OCI-LY1 (cell line): ENCODE measurements around the gene VSTM2A.

Source experiments
- H2AFZ ChIP-seq: fragments of 200-600 bp; sonication (generic), shearing (Covaris generic); 2 replicates; pipeline ENCODE4 v1.6.0; 2014; ENCODE audit warnings: antibody characterized with exemption, mild to moderate bottlenecking, low read length
- H3F3A ChIP-seq: fragments of 200-600 bp; sonication (generic), shearing (Covaris generic); 2 replicates; pipeline ENCODE4 v1.6.0; 2014; ENCODE audit warnings: mild to moderate bottlenecking, antibody characterized with exemption, low read length, moderate library complexity; ENCODE audit not compliant: insufficient read depth
- H3K27ac ChIP-seq: fragments of 200-600 bp; sonication (generic); 2 replicates; pipeline ENCODE4 v1.5.1; 2014; ENCODE audit warnings: low read length, mixed run types, mild to moderate bottlenecking, low read depth; ENCODE audit not compliant: poor library complexity, severe bottlenecking
- H3K27me3 ChIP-seq: fragments of 200-600 bp; sonication (generic); 2 replicates; pipeline ENCODE4 v1.6.0; 2014; ENCODE audit warnings: antibody characterized with exemption, mild to moderate bottlenecking, low read length, moderate library complexity; ENCODE audit not compliant: insufficient read depth
- H3K36me3 ChIP-seq: fragments of 200-600 bp; sonication (generic); 2 replicates; pipeline ENCODE4 v1.6.1; 2014; ENCODE audit warnings: mild to moderate bottlenecking, antibody characterized with exemption, low read length, moderate library complexity, mixed read lengths; ENCODE audit not compliant: insufficient read depth
- H3K4me1 ChIP-seq: fragments of 200-600 bp; sonication (generic); 2 replicates; pipeline ENCODE4 v1.5.1; 2014; ENCODE audit warnings: mild to moderate bottlenecking, low read length, moderate library complexity; ENCODE audit not compliant: insufficient read depth, severe bottlenecking
- H3K4me2 ChIP-seq: fragments of 200-600 bp; sonication (generic), shearing (Covaris generic); 2 replicates; pipeline ENCODE4 v1.6.1; 2014; ENCODE audit warnings: low read length
- H3K4me3 ChIP-seq: fragments of 200-600 bp; sonication (generic); 2 replicates; pipeline ENCODE4 v1.5.1; 2014; ENCODE audit warnings: low read length, low read depth, mild to moderate bottlenecking, mixed read lengths; ENCODE audit not compliant: poor library complexity, severe bottlenecking
- H3K79me2 ChIP-seq: fragments of 200-600 bp; shearing (Covaris generic); 2 replicates; pipeline ENCODE4 v1.6.1; 2016; ENCODE audit warnings: mixed run types, low read length, mixed read lengths; ENCODE audit not compliant: insufficient read depth
- H3K9ac ChIP-seq: fragments of 200-600 bp; sonication (generic), shearing (Covaris generic); 2 replicates; pipeline ENCODE4 v1.6.1; 2014; ENCODE audit warnings: mild to moderate bottlenecking, low read length, mixed read lengths
- H3K9me2 ChIP-seq: fragments of 200-600 bp; sonication (generic), shearing (Covaris generic); 2 replicates; pipeline ENCODE4 v1.6.1; 2014; ENCODE audit warnings: low read depth, mild to moderate bottlenecking, low read length, mixed read lengths
- H3K9me3 ChIP-seq: fragments of 200-600 bp; shearing (Covaris generic); 2 replicates; pipeline ENCODE4 v1.6.1; 2014; ENCODE audit warnings: low read length, mixed read lengths
- H4K20me1 ChIP-seq: fragments of 200-600 bp; sonication (generic), shearing (Covaris generic); 2 replicates; pipeline ENCODE4 v1.6.0; 2016; ENCODE audit warnings: mild to moderate bottlenecking, low read length; ENCODE audit not compliant: insufficient read depth
- CTCF ChIP-seq: fragments of 200-600 bp; sonication (generic), shearing (Covaris generic); IDR thresholded peaks from 2 replicates; pipeline ENCODE4 v1.5.1; 2017; ENCODE audit warnings: mild to moderate bottlenecking, antibody characterized with exemption, low read length, moderate library complexity, mixed read lengths
- EZH2 ChIP-seq: fragments of 200-600 bp; sonication (generic), shearing (Covaris generic); IDR thresholded peaks from 2 replicates; pipeline ENCODE4 v1.8.0; 2017; ENCODE audit warnings: borderline replicate concordance, mixed run types, mild to moderate bottlenecking, antibody characterized with exemption, low read length, moderate library complexity, mixed read lengths

VSTM2A gene

GRCh38 chr7:54546986-54547314 is 4.8 kb downstream of the VSTM2A start:
- Histone ChIP-seq H3K9ac (no peak overlapping the region), H3K27me3 (no peaks in the 10 kb centered on the region), H3K4me1 (no peaks in the 10 kb centered on the region), H3K9me2 (no peaks in the 10 kb centered on the region), H3K27ac (no peak overlapping the region), H3K9me3 (no peaks in the 10 kb centered on the region), H2AFZ (no peak overlapping the region), H3F3A (no peaks in the 10 kb centered on the region), H3K4me3 (no peak overlapping the region), H3K36me3 (no peaks in the 10 kb centered on the region), H3K4me2 (no peak overlapping the region), H3K79me2 (no peaks in the 10 kb centered on the region), H4K20me1 (no peaks in the 10 kb centered on the region)
- no peak for TF ChIP-seq CTCF
- TF ChIP-seq EZH2: no peak

- H3K27me3 ChIP-seq: no peaks in the 10 kb centered on the region
- H3K4me1 ChIP-seq: no peaks in the 10 kb centered on the region
- H4K20me1 ChIP-seq: no peaks in the 10 kb centered on the region
- H3K9me2 ChIP-seq: no peaks in the 10 kb centered on the region
- no peak overlapping the region for H3K27ac ChIP-seq
- no peaks in the 10 kb centered on the region for H3K79me2 ChIP-seq
- H3K4me2 ChIP-seq: no peak overlapping the region
- no peaks in the 10 kb centered on the region for H3K36me3 ChIP-seq
- no peak overlapping the region for H2AFZ ChIP-seq
- H3K9me3 ChIP-seq: no peaks in the 10 kb centered on the region
- H3F3A ChIP-seq: no peaks in the 10 kb centered on the region
- no peak overlapping the region for H3K4me3 ChIP-seq
- TF ChIP-seq CTCF: no peak
- no peak for TF ChIP-seq EZH2
- no peak overlapping the region for H3K9ac ChIP-seq
These were observed 8.3 kb downstream of the VSTM2A start for GRCh38 chr7:54550471-54550870.

DNA sequence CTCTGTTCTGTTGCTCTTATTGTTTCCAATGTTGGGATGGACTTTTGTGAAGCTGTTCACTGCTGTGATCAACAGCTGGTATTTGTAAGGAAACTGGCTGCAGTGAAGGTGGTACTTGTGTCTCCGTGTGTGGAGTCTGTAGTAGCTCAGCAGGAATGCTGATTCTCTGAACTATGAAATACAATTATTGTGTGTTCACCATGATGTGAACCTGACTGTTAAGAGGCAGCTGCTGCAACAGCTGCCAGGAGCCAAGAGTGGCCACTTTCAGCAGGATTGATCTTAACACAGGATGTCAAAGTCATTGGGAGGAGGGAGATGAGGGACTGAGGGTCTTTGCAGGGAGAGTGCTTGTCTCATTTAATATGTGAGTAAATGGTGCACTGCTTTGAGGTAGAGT is 13.9 kb downstream of the VSTM2A start:
- H3K79me2 ChIP-seq: no peaks in the 10 kb centered on the region
- H3K9me2 ChIP-seq: no peaks in the 10 kb centered on the region
- no peaks in the 10 kb centered on the region for H3K36me3 ChIP-seq
- no peak overlapping the region for H3K4me3 ChIP-seq
- no peak overlapping the region for H3K27ac ChIP-seq
- TF ChIP-seq EZH2: no peak
- no peak for TF ChIP-seq CTCF
- H3K9me3 ChIP-seq: no peaks in the 10 kb centered on the region
- no peaks in the 10 kb centered on the region for H3K27me3 ChIP-seq
- no peak overlapping the region for H2AFZ ChIP-seq
- H3K9ac ChIP-seq: no peak overlapping the region
- no peak overlapping the region for H3K4me2 ChIP-seq
- no peaks in the 10 kb centered on the region for H3F3A ChIP-seq
- no peaks in the 10 kb centered on the region for H3K4me1 ChIP-seq
- no peaks in the 10 kb centered on the region for H4K20me1 ChIP-seq
